GM15510 (cell line): ENCODE results near the gene CYTH4.
A peak's percentile ranks its signal among the peaks of the same experiment; 100 is the strongest.

Source experiments
- POLR2A ChIP-seq: IDR thresholded peaks from 3 replicates; pipeline ENCODE4 v1.6.1; 2011; ENCODE audit warnings: borderline replicate concordance; ENCODE audit not compliant: insufficient read length; ENCODE audit errors: extremely low read depth

CYTH4 gene

GRCh38 chr22:37305887-37306286 lies 23.6 kb downstream of the CYTH4 start:
- TF ChIP-seq POLR2A, result no peak

GRCh38 chr22:37306494-37306829 lies 24.2 kb downstream of the CYTH4 start:
- TF ChIP-seq POLR2A, result no peak

GRCh38 chr22:37308385-37309200 lies 26.3 kb downstream of the CYTH4 start:
- no peak for TF ChIP-seq POLR2A

- peak; percentile 44 for TF ChIP-seq POLR2A
These were observed 27.1 kb downstream of the CYTH4 start for GRCh38 chr22:37309211-37310074.

- no peak for TF ChIP-seq POLR2A
These were observed 27.8 kb downstream of the CYTH4 start for GRCh38 chr22:37310075-37310606.

GRCh38 chr22:37310815-37311595 lies 28.7 kb downstream of the CYTH4 start:
- no peak for TF ChIP-seq POLR2A

GRCh38 chr22:37311761-37312312 lies 29.5 kb downstream of the CYTH4 start:
- no peak for TF ChIP-seq POLR2A

GRCh38 chr22:37312549-37313183 lies 30.4 kb downstream of the CYTH4 start:
- TF ChIP-seq POLR2A, result no peak

GRCh38 chr22:37313376-37314314 lies 31.3 kb downstream of the CYTH4 start:
- no peak for TF ChIP-seq POLR2A

GRCh38 chr22:37314315-37315074 lies 32.2 kb downstream of the CYTH4 start:
- no peak for TF ChIP-seq POLR2A

GRCh38 chr22:37316405-37316804 lies 34.1 kb downstream of the CYTH4 start:
- TF ChIP-seq POLR2A, result no peak

GRCh38 chr22:37316875-37317371 lies 34.6 kb downstream of the CYTH4 start:
- no peak for TF ChIP-seq POLR2A
